ENCODE measurements around the gene WNT6.
A peak's percentile ranks its signal among the peaks of the same experiment; 100 is the strongest.

The WNT6 gene

GRCh38 chr2:218881744-218882460 lies 22.3 kb downstream of the WNT6 start:
- no peak overlapping the region for H3K4me3 ChIP-seq
- H3K27ac ChIP-seq = no peak overlapping the region
- TF ChIP-seq CTCF (IDR thresholded peaks at IDR 0.05) = no peak
- no peak for DNase-seq (ENCODE audit: low spot score)

GRCh38 chr2:218882461-218882816 lies 22.8 kb downstream of the WNT6 start:
- H3K27ac ChIP-seq = no peak overlapping the region
- no peak for DNase-seq (ENCODE audit: low spot score)

GRCh38 chr2:218882866-218883366 lies 23.3 kb downstream of the WNT6 start:
- Histone ChIP-seq H3K4me3 (peak overlapping the region; percentile 67), H3K27ac (no peak overlapping the region)
- no peak for DNase-seq (ENCODE audit: low spot score)
- no peak for TF ChIP-seq CTCF (IDR thresholded peaks at IDR 0.05)

More at GRCh38 chr2:218882461-218882816, 22.8 kb downstream of the WNT6 start:
- TF ChIP-seq CTCF (IDR thresholded peaks at IDR 0.05) = no peak
- H3K4me3 ChIP-seq = no peak overlapping the region

- no peak for TF ChIP-seq CTCF (IDR thresholded peaks at IDR 0.05)
- H3K4me3 ChIP-seq = peak overlapping the region; percentile 67
- no peak for DNase-seq (ENCODE audit: low spot score)
Observed at GRCh38 chr2:218883491-218884490, 24.2 kb downstream of the WNT6 start.

GRCh38 chr2:218884519-218884918 lies 24.9 kb downstream of the WNT6 start:
- TF ChIP-seq CTCF (IDR thresholded peaks at IDR 0.05) = no peak

More at GRCh38 chr2:218883491-218884490, 24.2 kb downstream of the WNT6 start:
- no peak overlapping the region for H3K27ac ChIP-seq

GRCh38 chr2:218885981-218886947 lies 26.7 kb downstream of the WNT6 start:
- no peak for DNase-seq (ENCODE audit: low spot score)
- Histone ChIP-seq H3K27ac (no peak overlapping the region), H3K4me3 (no peak overlapping the region)
- no peak for TF ChIP-seq CTCF (IDR thresholded peaks at IDR 0.05)

More at GRCh38 chr2:218884519-218884918, 24.9 kb downstream of the WNT6 start:
- no peak for DNase-seq (ENCODE audit: low spot score)
- no peak overlapping the region for H3K27ac ChIP-seq
- H3K4me3 ChIP-seq = no peak overlapping the region

All from coronary artery (tissue), 2 donors.